Suprapubic skin (tissue), 4 donors: ENCODE results near the gene TP53TG5. TPM values are rescaled to one million over a fixed set of nuclear protein-coding genes. Genes with fewer than 3 reads are reported as not detected.

Source experiments
- DNase-seq, 2 donors: peaks; one replicate each; pipeline ENCODE4 v3.0.0-alpha.2; 2019; ENCODE audit warnings: low spot score in 2 of 2
- H3K27ac ChIP-seq: fragments of 200-600 bp; sonication (generic); one replicate; pipeline ENCODE4 v1.5.1; 2019
- H3K27me3 ChIP-seq: fragments of 200-600 bp; sonication (generic); one replicate; pipeline ENCODE4 v1.5.1; 2019
- H3K36me3 ChIP-seq: fragments of 200-600 bp; sonication (generic); one replicate; pipeline ENCODE4 v1.5.1; 2019
- H3K4me1 ChIP-seq: fragments of 200-600 bp; sonication (generic); one replicate; pipeline ENCODE4 v1.5.1; 2019
- H3K4me3 ChIP-seq: fragments of 200-600 bp; sonication (generic); one replicate; pipeline ENCODE4 v1.5.1; 2019; ENCODE audit warnings: mild to moderate bottlenecking
- H3K9me3 ChIP-seq: fragments of 200-600 bp; sonication (generic); one replicate; pipeline ENCODE4 v1.5.1; 2019
- CTCF ChIP-seq, 2 donors: fragments of 200-600 bp in 1 of 2; fragments of 450-650 bp in 1 of 2; sonication (generic) in 1 of 2; IDR thresholded peaks; one replicate each; pipeline ENCODE4 v1.5.1; 2016 to 2019; ENCODE audit warnings: antibody characterized with exemption in 2 of 2, mild to moderate bottlenecking in 1 of 2, moderate library complexity in 1 of 2
- EP300 ChIP-seq: sonication (generic); formaldehyde crosslinking; IDR thresholded peaks from one replicate; pipeline ENCODE4 v1.6.1; 2017; ENCODE audit warnings: antibody characterized with exemption
- POLR2A ChIP-seq, 2 donors: fragments of 450-650 bp; IDR thresholded peaks; one replicate each; pipeline ENCODE4 v1.6.1; 2017; ENCODE audit warnings: antibody characterized with exemption in 2 of 2, mild to moderate bottlenecking in 2 of 2, moderate library complexity in 2 of 2
- POLR2AphosphoS5 ChIP-seq, 3 donors: sonication (generic); formaldehyde crosslinking; IDR thresholded peaks; one replicate each; pipeline ENCODE4 v1.6.1; 2017; ENCODE audit warnings: antibody characterized with exemption in 3 of 3
- WGBS: methylation state at CpG from one replicate; pipeline ENCODE4 v1.1.5; 2018; 5-methylcytosine and 5-hydroxymethylcytosine counted together
- total RNA-seq, 4 donors: library from RNA; depleted of rRNA; stranded (reverse); fragments of >200 nt; gene quantifications; one replicate each; pipeline ENCODE4 v1.1.0, GENCODE V29; 2016

TP53TG5 gene
- total RNA-seq, 4 donors from 2014 or later = 0.32 TPM; not detected in 3

GRCh38 chr20:45377269-45377668, 856 bp downstream of the TP53TG5 start:
- H3K4me3 ChIP-seq = no peak overlapping the region
- no peak for TF ChIP-seq CTCF (IDR thresholded peaks at IDR 0.05)
- TF ChIP-seq POLR2A (IDR thresholded peaks at IDR 0.05) = no peak
- TF ChIP-seq POLR2AphosphoS5 (IDR thresholded peaks at IDR 0.05) = no peak
- TF ChIP-seq EP300 = no peak
- DNase-seq = no peak
- H3K27me3 ChIP-seq = no peaks in the 10 kb centered on the region
- WGBS = 86% methylated on average over 11 of the region's 11 CpGs
- H3K36me3 ChIP-seq = no peaks in the 10 kb centered on the region
- no peak overlapping the region for H3K27ac ChIP-seq
- no peaks in the 10 kb centered on the region for H3K9me3 ChIP-seq
- peaks cover 16% of the 10 kb centered on the region for H3K4me1 ChIP-seq

- Histone ChIP-seq H3K4me1 (peaks cover 17% of the 10 kb centered on the region), H3K4me3 (no peak overlapping the region), H3K27me3 (no peaks in the 10 kb centered on the region), H3K9me3 (no peaks in the 10 kb centered on the region), H3K36me3 (no peaks in the 10 kb centered on the region), H3K27ac (no peak overlapping the region)
- DNase-seq = no peak
- TF ChIP-seq POLR2A (IDR thresholded peaks at IDR 0.05) = no peak
- no peak for TF ChIP-seq POLR2AphosphoS5 (IDR thresholded peaks at IDR 0.05)
- no peak for TF ChIP-seq EP300
- no peak for TF ChIP-seq CTCF (IDR thresholded peaks at IDR 0.05)
- 92% methylated on average over 14 of the region's 14 CpGs for WGBS
Observed at GRCh38 chr20:45374966-45375365, 3.2 kb downstream of the TP53TG5 start.

- no peak overlapping the region for H3K27ac ChIP-seq
- TF ChIP-seq POLR2AphosphoS5 (IDR thresholded peaks at IDR 0.05) = no peak
- no peak for TF ChIP-seq CTCF (IDR thresholded peaks at IDR 0.05)
- no peak for TF ChIP-seq EP300
- no peak for TF ChIP-seq POLR2A (IDR thresholded peaks at IDR 0.05)
- H3K4me3 ChIP-seq = peak overlapping the region; percentile 44
- peaks cover 17% of the 10 kb centered on the region for H3K4me1 ChIP-seq
- DNase-seq = no peak
- H3K9me3 ChIP-seq = no peaks in the 10 kb centered on the region
- no peaks in the 10 kb centered on the region for H3K36me3 ChIP-seq
- no peaks in the 10 kb centered on the region for H3K27me3 ChIP-seq
- 57% methylated on average over 9 of the region's 9 CpGs for WGBS
Observed at GRCh38 chr20:45374101-45374467, 4.0 kb downstream of the TP53TG5 start.

GRCh38 chr20:45373353-45374100, 4.6 kb downstream of the TP53TG5 start:
- Histone ChIP-seq H3K9me3 (no peaks in the 10 kb centered on the region), H3K4me1 (peaks cover 17% of the 10 kb centered on the region), H3K27ac (peak overlapping the region; percentile 8), H3K27me3 (no peaks in the 10 kb centered on the region), H3K4me3 (peak overlapping the region; percentile 44), H3K36me3 (peaks cover 1% of the 10 kb centered on the region)
- 9% methylated on average over 19 of the region's 38 CpGs for WGBS
- TF ChIP-seq POLR2AphosphoS5 (IDR thresholded peaks at IDR 0.05) = peak in 1 of 3 donors; percentile 62
- TF ChIP-seq CTCF (IDR thresholded peaks at IDR 0.05) = peak; percentile 68 to 83
- no peak for TF ChIP-seq POLR2A (IDR thresholded peaks at IDR 0.05)
- DNase-seq = peak; percentile 94 to 95

GRCh38 chr20:45372646-45373352, 5.3 kb downstream of the TP53TG5 start:
- Histone ChIP-seq H3K9me3 (no peaks in the 10 kb centered on the region), H3K4me1 (peaks cover 17% of the 10 kb centered on the region), H3K4me3 (peak overlapping the region; percentile 44), H3K27ac (no peak overlapping the region), H3K36me3 (peaks cover 9% of the 10 kb centered on the region), H3K27me3 (no peaks in the 10 kb centered on the region)
- DNase-seq = no peak
- TF ChIP-seq POLR2AphosphoS5 (IDR thresholded peaks at IDR 0.05) (no peak), POLR2A (IDR thresholded peaks at IDR 0.05) (no peak), EP300 (no peak), CTCF (IDR thresholded peaks at IDR 0.05) (no peak)
- 33% methylated on average over 9 of the region's 30 CpGs for WGBS
